ENCODE measurements around the gene CDC42BPG.

Gene CDC42BPG

GRCh38 chr11:64863391-64864060, 19.1 kb upstream of the CDC42BPG start:
- peak; percentile 57 for DNase-seq

DNA sequence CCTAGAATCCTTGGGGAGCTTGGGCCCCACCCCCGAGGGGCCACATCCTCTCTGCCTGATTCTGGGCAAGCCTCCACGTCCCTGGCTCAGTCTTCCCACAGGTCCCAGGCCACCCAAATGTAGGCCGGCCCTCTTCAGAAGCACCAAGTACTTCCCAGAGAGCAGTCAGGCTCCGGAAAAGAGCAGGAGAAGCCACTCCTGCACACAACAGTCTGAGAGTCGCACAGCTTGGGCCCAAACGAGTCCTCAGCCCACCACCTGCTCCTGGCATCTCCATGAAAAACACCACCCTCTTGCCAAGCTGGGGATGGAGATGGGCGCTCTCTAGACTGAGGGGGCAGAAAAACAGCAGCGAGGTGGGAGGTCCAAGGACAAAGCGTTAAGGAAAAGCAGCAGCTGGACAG, 18.5 kb upstream of the CDC42BPG start:
- DNase-seq: peak; percentile 39

DNA sequence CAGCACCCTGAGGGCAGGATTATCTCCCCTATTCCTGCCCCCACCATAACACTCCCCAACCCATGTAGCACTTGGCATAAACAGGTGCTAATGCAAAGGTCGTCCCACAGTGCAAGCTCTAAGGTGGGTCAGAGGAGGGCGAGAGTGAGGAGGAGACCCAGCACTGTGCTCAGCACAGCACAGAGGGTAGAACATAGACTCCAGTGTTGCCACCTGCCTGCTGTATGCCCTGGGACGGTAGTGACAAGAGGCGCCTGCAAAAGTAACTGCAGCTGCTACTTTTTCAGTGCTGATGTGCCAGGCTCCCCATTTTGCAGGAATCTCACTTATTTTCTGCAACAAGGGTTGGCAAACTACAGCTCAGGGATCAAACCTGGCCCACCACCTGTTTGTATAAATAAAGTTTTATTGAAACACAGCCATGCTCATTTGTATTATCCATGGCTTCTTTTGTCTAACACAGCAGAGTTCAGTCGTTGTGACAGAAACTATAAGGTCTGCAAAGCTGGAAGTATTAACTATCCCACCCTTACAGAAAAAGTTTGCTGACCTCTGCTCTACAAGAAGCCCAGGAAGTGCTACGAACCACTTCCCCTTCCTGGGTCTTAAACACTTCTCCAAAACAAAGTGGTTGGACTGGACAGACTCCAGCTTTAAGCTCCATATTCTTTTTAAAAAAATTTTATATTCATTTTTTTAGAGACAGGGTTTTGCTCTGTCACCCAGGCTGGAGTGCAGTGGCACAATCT, 16.9 kb upstream of the CDC42BPG start:
- DNase-seq: no peak

DNA sequence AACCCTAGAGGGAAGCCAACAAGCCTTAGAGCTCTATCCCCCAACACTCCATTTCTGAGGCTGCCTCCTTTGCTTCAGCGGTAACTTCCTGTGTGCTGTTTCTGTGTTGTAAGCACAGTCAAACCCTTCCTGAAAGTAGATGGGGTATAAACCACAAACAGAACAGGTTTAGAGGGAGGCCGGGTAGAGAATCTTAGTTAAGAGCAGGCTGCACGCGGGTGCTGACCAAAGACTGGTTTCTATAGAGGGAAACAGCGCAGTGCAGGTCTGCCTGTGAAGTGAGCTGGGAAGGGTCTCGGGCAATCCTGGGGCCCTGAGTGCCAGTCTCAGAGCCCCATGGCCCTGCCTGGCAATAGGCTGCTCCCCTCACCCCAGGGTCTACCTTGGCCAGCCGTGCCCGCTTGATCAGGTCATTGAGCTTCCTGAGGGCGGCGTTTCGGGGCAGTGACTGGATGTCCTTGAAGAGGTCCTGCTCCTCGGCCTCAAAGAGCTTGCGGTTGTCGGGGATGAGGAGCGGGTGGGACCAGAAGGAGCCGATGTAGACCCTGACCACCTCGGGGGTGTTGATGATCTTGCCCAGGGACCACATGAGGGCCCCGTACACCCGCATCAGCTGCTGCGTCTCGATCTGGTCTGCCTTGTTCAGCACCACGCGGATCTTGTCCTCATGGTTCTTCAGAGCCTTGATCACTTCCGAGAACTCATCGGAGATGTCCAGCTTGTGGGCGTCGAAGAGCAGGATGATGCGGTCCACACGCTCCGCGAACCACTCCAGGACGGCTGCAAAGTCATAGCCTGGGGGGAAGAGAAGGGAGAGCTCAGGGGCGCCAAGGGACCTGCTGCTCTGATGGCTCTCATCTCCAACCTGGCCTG, 15.3 kb upstream of the CDC42BPG start:
- DNase-seq: no peak

DNA sequence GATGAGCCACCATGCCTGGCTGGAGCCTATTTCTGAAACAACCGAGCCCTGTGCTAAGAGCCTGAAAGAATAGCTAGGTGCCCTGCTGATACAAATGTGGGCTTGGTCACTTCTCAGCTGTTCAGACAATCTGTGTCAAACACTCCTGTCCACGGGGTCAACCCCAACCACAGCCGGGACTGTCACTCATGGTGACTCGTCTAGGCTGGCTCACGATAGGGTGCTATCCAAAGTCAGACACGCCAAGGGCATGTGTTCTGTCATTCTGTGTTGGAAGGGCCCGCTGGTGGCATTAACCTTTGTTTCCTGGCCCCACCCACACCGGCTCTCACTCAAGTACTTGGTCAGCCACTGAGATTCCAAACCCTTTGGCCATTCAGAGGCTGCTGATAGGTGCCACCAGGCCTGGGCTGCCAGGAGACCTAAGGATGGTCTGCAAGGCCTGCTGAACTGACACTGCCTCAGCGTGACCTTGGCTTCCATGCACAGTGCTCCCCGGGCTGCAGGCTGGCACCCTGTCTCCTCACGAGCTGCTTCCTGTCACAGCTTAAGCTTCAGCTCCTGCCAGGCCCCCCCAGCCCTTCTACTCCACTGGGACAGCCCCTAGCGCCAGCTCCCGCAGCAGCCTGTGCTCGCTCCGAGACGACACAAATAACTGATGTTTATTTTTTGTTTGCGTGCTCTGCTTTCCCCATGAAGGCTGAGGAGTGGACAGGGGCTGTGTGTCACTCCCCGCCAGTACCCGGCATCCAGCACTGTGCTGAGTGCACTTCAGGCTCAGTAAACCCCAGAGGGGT, 14.2 kb upstream of the CDC42BPG start:
- DNase-seq: peak; percentile 39

GRCh38 chr11:64857485-64857884, 13.0 kb upstream of the CDC42BPG start:
- DNase-seq: no peak

- DNase-seq: no peak
These were observed 12.2 kb upstream of the CDC42BPG start for GRCh38 chr11:64856382-64857227.

GRCh38 chr11:64855596-64856304, 11.3 kb upstream of the CDC42BPG start:
- no peak for DNase-seq

GRCh38 chr11:64854534-64855502, 10.4 kb upstream of the CDC42BPG start:
- peak; percentile 75 for DNase-seq

- DNase-seq: no peak
These were observed 9.7 kb upstream of the CDC42BPG start for GRCh38 chr11:64854157-64854533.

DNA sequence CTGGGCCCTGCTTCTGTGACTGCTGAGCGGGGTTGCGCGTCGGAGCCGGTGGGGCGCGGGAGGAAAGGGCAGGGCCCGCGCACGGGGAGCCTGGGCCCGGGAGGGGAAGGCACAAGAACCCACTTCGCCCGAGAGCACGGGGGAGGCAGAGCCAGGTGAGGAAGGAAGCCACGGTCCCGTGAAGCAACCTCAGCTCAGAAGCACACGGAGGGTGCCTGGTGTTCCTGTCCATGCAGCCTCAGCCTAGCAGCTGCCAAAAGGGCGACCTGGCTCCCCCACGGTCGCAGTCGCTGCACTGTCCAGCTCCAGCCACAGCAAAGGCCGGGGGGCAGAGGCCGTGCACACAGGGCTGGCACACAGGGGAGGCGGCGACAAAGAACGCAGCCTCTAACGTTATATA, 9.3 kb upstream of the CDC42BPG start:
- DNase-seq: no peak

GRCh38 chr11:64852804-64853509, 8.5 kb upstream of the CDC42BPG start:
- DNase-seq: no peak

DNA sequence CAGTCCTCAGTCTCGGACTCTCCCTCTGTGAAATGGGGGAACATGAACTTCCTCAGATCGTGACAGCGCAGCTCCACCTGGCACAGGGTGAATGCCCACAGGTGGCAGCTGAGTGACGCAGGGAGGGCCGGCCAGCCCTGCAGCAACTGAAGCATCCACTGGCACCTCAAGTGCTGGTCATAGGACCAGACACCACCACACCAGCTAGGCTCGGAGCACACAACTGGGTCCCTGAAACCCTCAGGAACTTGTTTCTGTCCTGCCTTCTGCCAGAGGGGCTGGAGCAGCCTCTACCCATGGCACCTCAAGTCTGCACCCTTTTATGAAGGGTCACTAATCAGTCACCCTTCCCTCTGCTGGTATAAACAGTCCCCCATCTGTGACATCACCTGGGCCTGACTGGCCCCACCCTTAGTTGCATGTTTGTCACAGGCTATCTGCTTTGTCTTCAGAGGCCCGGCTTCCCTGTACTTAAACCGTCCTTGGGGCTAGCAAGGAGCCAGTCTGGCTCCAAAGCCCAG, 7.4 kb upstream of the CDC42BPG start:
- DNase-seq: no peak

DNA sequence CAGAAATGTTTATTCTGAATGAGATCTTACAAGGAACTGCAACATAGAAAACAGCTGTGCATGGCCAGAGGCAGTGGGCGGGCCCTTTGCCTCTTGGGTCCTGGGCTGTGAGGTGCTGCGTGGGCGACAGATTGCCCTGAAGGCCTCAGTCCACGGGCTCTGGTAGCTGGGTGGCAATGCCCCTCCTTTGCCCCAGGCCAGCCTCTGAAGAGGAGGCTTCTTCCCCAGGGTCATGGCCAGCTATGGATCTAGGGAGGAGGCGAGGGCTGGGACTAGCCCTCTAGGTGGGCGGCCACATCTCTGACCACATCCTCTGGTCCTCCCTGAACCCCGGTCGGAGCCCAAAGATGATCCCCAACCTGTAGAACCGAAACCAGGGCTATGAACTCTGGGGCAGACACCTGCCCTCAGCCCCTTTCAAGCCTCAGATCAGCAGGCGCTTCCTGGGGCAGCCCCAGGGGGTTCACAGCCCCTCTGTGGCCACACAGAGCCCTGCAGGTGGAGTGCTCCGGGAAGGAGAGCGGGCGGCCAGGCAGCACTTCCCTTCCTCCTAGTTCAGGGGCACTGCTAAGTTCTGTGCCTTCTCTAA, 6.6 kb upstream of the CDC42BPG start:
- DNase-seq: peak; percentile 30

GRCh38 chr11:64849598-64850356, 5.3 kb upstream of the CDC42BPG start:
- no peak for DNase-seq

DNA sequence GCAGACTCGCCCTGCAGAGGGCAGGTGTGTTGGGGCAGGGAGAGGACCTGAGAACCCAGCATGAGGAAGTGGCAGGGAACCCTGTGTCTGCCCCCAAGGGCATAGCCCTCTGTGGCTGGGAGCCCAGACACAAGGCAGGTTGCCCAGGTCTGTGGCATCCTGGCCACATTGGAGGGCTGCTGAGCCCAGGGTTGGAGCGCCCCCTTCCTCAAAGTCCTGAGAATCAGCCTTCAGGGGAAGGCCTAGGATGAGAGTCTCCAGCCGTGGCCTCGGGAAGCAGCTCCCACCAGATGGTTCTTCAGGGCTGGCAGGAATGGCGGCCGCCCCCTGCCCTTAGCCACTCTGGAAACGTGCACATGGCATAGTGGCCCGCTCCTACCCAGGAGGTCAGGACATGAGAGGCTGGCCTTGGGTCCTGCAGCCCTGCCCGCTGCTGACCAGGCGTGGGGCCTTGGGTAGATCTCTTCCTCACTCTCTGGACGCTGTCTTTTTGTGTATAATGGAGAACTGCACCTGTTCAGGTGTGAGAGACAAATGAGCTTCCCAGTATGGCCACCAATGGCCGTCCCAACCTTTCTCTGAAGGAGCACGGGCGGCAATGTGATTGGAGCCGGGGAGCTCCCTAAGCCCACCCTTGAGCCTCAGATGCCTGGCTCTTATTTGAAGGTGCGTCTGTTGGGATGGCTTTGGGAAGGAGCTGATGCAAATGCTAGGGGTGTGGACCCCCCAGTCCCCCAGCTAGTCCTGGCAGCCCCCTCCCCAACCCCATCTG, 4.6 kb upstream of the CDC42BPG start:
- DNase-seq: peak; percentile 22

Measured in left hindlimb (tissue), 1 donor.